Fibroblast of lung (primary cell): ENCODE data around the gene TGFBR3.

Experiments
- EZH2 ChIP-seq: IDR thresholded peaks from 2 replicates; pipeline ENCODE4 v1.5.1; 2012; ENCODE audit warnings: low read length, control low read depth, mild to moderate bottlenecking; ENCODE audit errors: missing control alignments
- TF ChIP-seq, protein P1 (sequence below), 2 donors: IDR thresholded peaks in 1 of 2; conservative IDR thresholded peaks in 1 of 2; 1 replicate in 1 of 2; 2 replicates in 1 of 2; pipeline ENCODE4 v1.5.1; 2011 to 2012; ENCODE audit warnings: low read length in 2 of 2, control low read depth in 1 of 2, inconsistent platforms in 1 of 2, low read depth in 1 of 2, mild to moderate bottlenecking in 1 of 2

- no peak for TF ChIP-seq EZH2
- TF ChIP-seq, protein P1, sequence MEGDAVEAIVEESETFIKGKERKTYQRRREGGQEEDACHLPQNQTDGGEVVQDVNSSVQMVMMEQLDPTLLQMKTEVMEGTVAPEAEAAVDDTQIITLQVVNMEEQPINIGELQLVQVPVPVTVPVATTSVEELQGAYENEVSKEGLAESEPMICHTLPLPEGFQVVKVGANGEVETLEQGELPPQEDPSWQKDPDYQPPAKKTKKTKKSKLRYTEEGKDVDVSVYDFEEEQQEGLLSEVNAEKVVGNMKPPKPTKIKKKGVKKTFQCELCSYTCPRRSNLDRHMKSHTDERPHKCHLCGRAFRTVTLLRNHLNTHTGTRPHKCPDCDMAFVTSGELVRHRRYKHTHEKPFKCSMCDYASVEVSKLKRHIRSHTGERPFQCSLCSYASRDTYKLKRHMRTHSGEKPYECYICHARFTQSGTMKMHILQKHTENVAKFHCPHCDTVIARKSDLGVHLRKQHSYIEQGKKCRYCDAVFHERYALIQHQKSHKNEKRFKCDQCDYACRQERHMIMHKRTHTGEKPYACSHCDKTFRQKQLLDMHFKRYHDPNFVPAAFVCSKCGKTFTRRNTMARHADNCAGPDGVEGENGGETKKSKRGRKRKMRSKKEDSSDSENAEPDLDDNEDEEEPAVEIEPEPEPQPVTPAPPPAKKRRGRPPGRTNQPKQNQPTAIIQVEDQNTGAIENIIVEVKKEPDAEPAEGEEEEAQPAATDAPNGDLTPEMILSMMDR (conservative IDR thresholded peaks at IDR 0.05 in 1 of 2, IDR thresholded peaks at IDR 0.05 in 1 of 2; ENCODE audit: low read depth in 1 of 2, low read length in 2 of 2), result no peak
Observed at GRCh38 chr1:91770667-91771268, 115.2 kb downstream of the TGFBR3 start.
